Measurements from ENCODE around the gene TOPBP1. TPM values are rescaled to one million over a fixed set of nuclear protein-coding genes. Genes with fewer than 3 reads are reported as not detected.

The TOPBP1 gene
- total RNA-seq, 1 experiment from 2014 or later = 51.5 TPM

DNA sequence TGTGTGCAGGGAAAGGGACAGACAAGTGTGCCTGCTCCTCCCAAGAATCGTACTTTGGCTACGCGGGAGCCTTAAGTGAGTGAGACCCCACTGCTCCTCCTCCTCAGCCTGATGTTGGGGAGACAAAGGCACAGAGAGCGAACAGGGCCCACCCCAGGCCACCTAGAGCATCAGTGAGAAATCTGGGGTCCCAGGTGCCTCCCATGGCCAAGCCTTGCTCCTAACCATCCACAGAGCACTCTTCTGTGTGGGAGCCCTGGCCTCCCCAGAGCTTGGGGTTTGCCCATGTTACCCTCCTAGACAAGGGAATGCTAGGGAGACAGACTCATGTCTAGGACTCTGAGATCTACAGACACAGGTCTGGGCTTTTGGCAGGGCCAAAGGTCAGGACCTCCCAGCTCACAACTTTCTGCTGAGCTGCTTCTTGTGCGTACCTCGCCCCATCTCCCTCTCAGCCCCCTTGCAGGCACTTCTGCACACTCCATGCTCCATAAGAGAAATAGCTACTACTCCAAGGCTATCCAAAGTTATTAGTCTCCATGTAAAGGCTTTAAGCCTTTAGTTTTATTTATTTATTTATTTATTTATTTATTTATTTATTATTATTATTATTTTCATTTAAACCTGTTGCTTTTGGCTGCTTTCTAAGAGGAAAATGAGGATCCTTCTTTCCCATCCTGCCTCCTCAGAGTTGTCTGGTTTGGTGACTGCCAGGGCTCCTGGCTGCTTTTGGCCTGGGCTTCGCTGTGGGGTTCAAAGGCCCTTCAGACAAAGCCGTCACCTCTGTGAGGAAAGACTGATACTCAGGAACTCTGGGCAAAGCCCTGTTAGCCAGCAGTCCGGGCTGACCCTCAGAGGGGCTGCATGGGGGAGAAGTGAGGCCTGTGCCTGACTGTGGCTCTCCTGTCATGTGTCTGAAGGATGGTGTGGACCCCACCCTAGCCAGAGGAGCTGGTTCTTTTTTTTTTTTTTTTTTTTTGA is 32.8 kb upstream of the TOPBP1 start:
- Histone ChIP-seq H3K23ac (ENCODE audit: insufficient read length, low read depth, low read length) (no peak overlapping the region), H3K4ac (ENCODE audit: low read depth, low read length) (no peak overlapping the region), H3K79me1 (ENCODE audit: insufficient read depth, low read depth, low read length, poor library complexity, severe bottlenecking) (no peaks in the 10 kb centered on the region), H4K91ac (ENCODE audit: insufficient read length, low read depth, low read length) (no peak overlapping the region), H2BK12ac (ENCODE audit: insufficient read length, low read depth, low read length) (no peak overlapping the region), H3K14ac (ENCODE audit: insufficient read depth, low read length) (no peak overlapping the region), H4K20me1 (ENCODE audit: control insufficient read depth, insufficient read depth, insufficient read length) (no peaks in the 10 kb centered on the region), H3K27ac (ENCODE audit: insufficient read length, low read depth, low read length) (no peak overlapping the region), H2AK5ac (ENCODE audit: insufficient read length, low read length) (no peak overlapping the region), H2AFZ (ENCODE audit: low read length) (no peak overlapping the region), H3K79me2 (ENCODE audit: insufficient read depth, low read length) (no peaks in the 10 kb centered on the region), H3T11ph (ENCODE audit: low read length) (no peak overlapping the region), H3K18ac (ENCODE audit: insufficient read length, low read depth, low read length) (no peak overlapping the region), H2BK120ac (ENCODE audit: low read depth, low read length, poor library complexity, severe bottlenecking) (no peak overlapping the region), H4K5ac (ENCODE audit: insufficient read length, low read depth, low read length) (no peak overlapping the region), H3K4me2 (ENCODE audit: insufficient read depth, insufficient read length, low read length) (no peak overlapping the region), H2BK15ac (ENCODE audit: low read depth, low read length) (no peak overlapping the region), H2BK20ac (ENCODE audit: low read depth, low read length, poor library complexity, severe bottlenecking) (no peak overlapping the region), H4K8ac (replicated peaks; ENCODE audit: insufficient read length, low read depth, low read length) (no peak overlapping the region), H3K56ac (ENCODE audit: insufficient read length, low read depth, low read length) (no peak overlapping the region), H2BK5ac (ENCODE audit: insufficient read length, low read length) (no peak overlapping the region), H3K9me3 (ENCODE audit: control insufficient read depth, low read depth, low read length) (no peaks in the 10 kb centered on the region), H3K23me2 (ENCODE audit: insufficient read length, low read depth, low read length, poor library complexity, severe bottlenecking) (no peaks in the 10 kb centered on the region), H3K9ac (ENCODE audit: extremely low read depth, insufficient read length, low read length) (no peak overlapping the region), H3K27me3 (ENCODE audit: insufficient read depth, low read length) (no peaks in the 10 kb centered on the region), H3K4me1 (ENCODE audit: insufficient read depth, low read length) (no peaks in the 10 kb centered on the region)
- peak overlapping the region in 1 of 3 experiments; percentile 52; a peak in 1 of 7 replicates for H3K27ac Mint-ChIP-seq
- H3K36me3 Mint-ChIP-seq (ENCODE audit: insufficient read depth in 1 of 3, low read depth in 3 of 3) = no peaks in the 10 kb centered on the region
- no peaks in the 10 kb centered on the region for H3K4me1 Mint-ChIP-seq
- H3K4me3 Mint-ChIP-seq = no peak overlapping the region
- TF ChIP-seq CTCF (conservative IDR thresholded peaks at IDR 0.05) = no peak
- H3K9me3 Mint-ChIP-seq = no peaks in the 10 kb centered on the region; a peak in 1 of 5 replicates
- no peak for DNase-seq
- WGBS (ENCODE audit: extremely low coverage, insufficient read length, low lambda C conversion rate) = no CpG with 5 or more reads among the region's 9 CpGs
- no peaks in the 10 kb centered on the region; the same call in 1 of the 2 replicates for H3K27me3 Mint-ChIP-seq (ENCODE audit: low read depth)

Measured in H9 (cell line).